AG10803 (cell line): Measurements from ENCODE around the gene MTTP.

Source experiments
- DNase-seq: peaks from one replicate; pipeline ENCODE4 v3.0.0; 2010; ENCODE audit warnings: low read depth
- H3K4me3 ChIP-seq: 2 replicates; pipeline ENCODE4 v1.5.1; 2011; ENCODE audit warnings: mild to moderate bottlenecking, low read length, control low read depth
- TF ChIP-seq, protein P1 (sequence below): conservative IDR thresholded peaks from 2 replicates; pipeline ENCODE4 v1.5.1; 2011; ENCODE audit warnings: mild to moderate bottlenecking, low read length, control low read depth, inconsistent platforms

The MTTP gene

DNA sequence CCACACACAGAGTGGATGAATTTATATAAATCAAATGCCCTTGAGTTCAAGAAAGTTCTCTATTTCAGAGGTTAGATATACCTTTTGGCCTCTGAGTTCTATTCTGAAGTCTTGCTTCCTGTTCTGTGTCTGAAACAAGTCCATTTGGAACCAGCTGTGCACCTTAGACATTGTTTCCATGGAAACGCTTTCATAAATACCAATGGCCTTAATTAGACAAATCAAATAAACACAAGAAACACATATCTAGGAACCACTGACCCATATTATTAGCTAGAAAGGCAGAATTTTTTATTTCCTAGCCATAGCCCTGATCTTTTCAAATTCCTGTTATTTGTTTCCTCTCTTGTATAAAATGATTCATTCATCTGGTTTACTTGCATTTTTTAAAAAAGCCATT lies 91.4 kb downstream of the MTTP start:
- no peak overlapping the region for H3K4me3 ChIP-seq
- TF ChIP-seq, protein P1, sequence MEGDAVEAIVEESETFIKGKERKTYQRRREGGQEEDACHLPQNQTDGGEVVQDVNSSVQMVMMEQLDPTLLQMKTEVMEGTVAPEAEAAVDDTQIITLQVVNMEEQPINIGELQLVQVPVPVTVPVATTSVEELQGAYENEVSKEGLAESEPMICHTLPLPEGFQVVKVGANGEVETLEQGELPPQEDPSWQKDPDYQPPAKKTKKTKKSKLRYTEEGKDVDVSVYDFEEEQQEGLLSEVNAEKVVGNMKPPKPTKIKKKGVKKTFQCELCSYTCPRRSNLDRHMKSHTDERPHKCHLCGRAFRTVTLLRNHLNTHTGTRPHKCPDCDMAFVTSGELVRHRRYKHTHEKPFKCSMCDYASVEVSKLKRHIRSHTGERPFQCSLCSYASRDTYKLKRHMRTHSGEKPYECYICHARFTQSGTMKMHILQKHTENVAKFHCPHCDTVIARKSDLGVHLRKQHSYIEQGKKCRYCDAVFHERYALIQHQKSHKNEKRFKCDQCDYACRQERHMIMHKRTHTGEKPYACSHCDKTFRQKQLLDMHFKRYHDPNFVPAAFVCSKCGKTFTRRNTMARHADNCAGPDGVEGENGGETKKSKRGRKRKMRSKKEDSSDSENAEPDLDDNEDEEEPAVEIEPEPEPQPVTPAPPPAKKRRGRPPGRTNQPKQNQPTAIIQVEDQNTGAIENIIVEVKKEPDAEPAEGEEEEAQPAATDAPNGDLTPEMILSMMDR = no peak
- DNase-seq = no peak

DNA sequence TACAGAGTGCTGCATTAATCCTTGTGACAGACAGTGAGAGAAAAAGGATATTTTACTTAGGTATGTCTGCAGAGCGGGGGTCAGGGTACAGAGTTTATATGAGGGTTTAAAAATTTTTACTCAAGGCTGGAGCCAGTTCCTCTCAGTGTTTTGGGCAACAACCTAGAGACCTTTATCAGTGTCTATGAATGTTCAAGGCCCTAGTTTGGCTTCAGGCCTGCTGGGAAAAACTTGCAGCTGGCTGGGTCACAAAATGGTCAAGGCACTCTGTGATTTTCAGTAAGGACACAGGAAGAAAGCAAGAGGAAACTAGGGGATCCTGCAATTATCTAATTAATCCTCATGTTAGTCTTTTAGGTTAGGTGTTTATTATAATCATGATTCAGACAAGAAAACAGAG lies 93.8 kb downstream of the MTTP start:
- TF ChIP-seq, protein P1 = no peak
- H3K4me3 ChIP-seq = no peak overlapping the region
- no peak for DNase-seq

DNA sequence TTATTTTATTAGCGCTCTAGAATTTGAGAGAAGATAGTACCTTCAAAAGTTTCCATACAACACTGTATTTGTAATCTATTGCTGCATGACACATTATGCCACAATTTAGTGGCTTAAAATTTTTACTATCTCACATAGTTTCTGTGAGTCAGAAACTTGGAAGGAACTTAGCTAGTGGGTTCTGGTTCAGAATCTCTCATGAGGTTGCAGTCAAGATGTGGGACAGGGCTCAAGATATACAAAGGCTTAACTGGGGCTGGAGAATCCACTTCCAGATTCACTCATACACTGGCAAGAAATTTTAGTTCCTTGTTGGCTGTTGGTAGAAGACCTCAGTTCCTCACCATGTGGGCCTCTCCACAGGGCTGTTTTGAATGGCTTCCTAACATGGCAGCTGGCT lies 94.5 kb downstream of the MTTP start:
- DNase-seq = no peak
- H3K4me3 ChIP-seq = no peak overlapping the region
- TF ChIP-seq, protein P1 = no peak

DNA sequence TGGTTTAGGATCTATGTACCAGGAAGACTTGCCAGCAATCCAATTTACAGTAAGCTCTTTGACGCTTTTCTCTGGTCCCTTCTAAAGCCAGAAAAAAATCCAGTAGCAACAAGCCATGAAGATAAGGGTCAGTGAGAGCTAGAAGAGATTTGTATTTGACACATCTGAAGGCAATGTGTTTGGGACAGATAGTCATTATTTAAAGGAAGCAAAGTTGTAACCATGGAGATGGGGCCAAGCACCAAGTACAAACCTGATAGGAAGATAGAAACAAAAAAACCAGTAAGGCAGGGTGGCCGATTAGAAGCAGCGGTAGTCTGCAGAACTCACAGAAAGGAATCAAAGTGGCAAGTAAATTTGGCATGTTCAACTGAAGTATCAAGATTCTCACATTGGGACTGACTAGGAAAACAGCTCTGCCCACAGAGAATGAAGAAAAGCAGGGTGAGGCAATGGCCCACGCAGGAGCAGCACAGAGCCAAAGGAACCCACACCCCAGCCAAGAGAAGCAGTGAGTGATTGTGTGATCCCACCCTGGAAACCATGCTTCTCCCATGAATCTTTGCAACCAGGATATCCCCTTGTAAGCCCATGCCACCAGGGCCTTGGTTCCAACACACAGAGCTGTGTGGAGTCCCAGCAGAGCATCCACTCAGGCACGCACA lies 95.9 kb downstream of the MTTP start:
- no peak for DNase-seq
- TF ChIP-seq, protein P1 = no peak
- no peak overlapping the region for H3K4me3 ChIP-seq
